ENCODE data around the gene AMIGO3.
"Not testable (repeated sequence)": the region's sequence is repeated elsewhere in the genome, so short reads cannot be mapped to it uniquely, and the experiment has no call there.

DNA sequence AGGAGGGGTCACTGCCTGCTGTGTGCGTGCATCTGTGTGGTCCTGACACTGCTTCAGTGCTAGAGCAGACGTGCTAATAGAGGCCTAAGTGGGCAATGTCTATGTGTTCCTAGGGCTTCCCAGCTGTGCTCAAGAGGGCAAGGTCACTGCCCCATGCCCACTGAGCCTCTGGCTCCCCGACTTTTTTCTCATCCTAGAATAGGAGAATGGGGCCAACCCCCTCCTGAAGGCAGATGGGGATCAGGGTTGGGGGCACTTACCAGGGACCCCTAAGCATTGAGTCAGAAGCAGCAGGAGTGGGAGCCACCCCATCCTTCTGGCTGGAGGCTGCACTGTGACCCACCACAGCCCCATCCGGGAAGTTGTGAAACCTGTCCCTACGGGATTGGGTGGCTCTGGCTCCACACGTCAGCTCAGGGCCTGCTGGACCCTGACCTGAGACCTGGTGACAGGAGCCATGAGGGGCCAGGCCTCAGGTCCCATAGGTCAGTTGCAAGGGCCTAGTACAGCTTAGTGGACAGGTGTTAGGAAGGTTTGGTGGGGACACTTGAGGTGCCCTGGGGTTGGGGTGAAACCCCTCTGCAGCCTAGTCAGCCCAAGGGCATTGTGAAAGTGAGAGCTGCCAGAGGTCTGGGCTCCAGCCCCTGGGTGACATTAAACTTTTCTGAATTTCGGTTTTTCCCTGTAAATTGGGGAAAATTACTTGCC is 31.0 kb downstream of the AMIGO3 start:
- not testable (repeated sequence) for TF ChIP-seq RCOR1 (IDR thresholded peaks at IDR 0.05; ENCODE audit: low read length); RAD21 (IDR thresholded peaks at IDR 0.05; ENCODE audit: low read length); TEAD4 (IDR thresholded peaks at IDR 0.05; ENCODE audit: borderline replicate concordance, insufficient read depth); RXRA (IDR thresholded peaks at IDR 0.05; ENCODE audit: borderline replicate concordance, low read depth); FOXM1 (IDR thresholded peaks at IDR 0.05; ENCODE audit: low read depth); EP300 (IDR thresholded peaks at IDR 0.05; ENCODE audit: borderline replicate concordance in 1 of 2, low read depth in 1 of 2, low read length in 1 of 2)
- TF ChIP-seq, protein P1, sequence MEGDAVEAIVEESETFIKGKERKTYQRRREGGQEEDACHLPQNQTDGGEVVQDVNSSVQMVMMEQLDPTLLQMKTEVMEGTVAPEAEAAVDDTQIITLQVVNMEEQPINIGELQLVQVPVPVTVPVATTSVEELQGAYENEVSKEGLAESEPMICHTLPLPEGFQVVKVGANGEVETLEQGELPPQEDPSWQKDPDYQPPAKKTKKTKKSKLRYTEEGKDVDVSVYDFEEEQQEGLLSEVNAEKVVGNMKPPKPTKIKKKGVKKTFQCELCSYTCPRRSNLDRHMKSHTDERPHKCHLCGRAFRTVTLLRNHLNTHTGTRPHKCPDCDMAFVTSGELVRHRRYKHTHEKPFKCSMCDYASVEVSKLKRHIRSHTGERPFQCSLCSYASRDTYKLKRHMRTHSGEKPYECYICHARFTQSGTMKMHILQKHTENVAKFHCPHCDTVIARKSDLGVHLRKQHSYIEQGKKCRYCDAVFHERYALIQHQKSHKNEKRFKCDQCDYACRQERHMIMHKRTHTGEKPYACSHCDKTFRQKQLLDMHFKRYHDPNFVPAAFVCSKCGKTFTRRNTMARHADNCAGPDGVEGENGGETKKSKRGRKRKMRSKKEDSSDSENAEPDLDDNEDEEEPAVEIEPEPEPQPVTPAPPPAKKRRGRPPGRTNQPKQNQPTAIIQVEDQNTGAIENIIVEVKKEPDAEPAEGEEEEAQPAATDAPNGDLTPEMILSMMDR (IDR thresholded peaks at IDR 0.05): not testable (repeated sequence)
